ENCODE measurements around the gene ARSD. TPM values are rescaled to one million over a fixed set of nuclear protein-coding genes. Genes with fewer than 3 reads are reported as not detected.

The ARSD gene
- total RNA-seq, 1 donor from 2014 or later = 7.3 TPM

- Mint-ChIP-seq H3K9me3 (ENCODE audit: unreplicated experiment) (no peaks in the 10 kb centered on the region), H3K36me3 (ENCODE audit: low read depth, unreplicated experiment) (no peaks in the 10 kb centered on the region), H3K4me3 (ENCODE audit: unreplicated experiment) (no peak overlapping the region), H3K4me1 (ENCODE audit: low read depth, unreplicated experiment) (no peaks in the 10 kb centered on the region), H3K27ac (ENCODE audit: unreplicated experiment) (no peak overlapping the region), H3K27me3 (ENCODE audit: low read depth, unreplicated experiment) (no peaks in the 10 kb centered on the region)
- H3K79me2 ChIP-seq (ENCODE audit: insufficient read depth, low read length) = no peaks in the 10 kb centered on the region
- no peak overlapping the region for H3K4me3 ChIP-seq (ENCODE audit: insufficient read depth, low read depth, low read length)
- peak; percentile 79 for FAIRE-seq
- TF ChIP-seq EZH2 (IDR thresholded peaks at IDR 0.05; ENCODE audit: insufficient read depth, low read length) (no peak), CTCF (IDR thresholded peaks at IDR 0.05; ENCODE audit: insufficient read depth, low read depth, low read length) (no peak)
- no peaks in the 10 kb centered on the region for H3K9me3 ChIP-seq (ENCODE audit: insufficient read depth, low read depth, low read length)
- no peaks in the 10 kb centered on the region for H4K20me1 ChIP-seq (ENCODE audit: insufficient read depth, low read length)
- H3K27ac ChIP-seq (ENCODE audit: low read depth, low read length) = no peak overlapping the region
- no peak overlapping the region for H3K9ac ChIP-seq (ENCODE audit: low read length)
- H2AFZ ChIP-seq (ENCODE audit: low read depth, low read length) = no peak overlapping the region
- no peaks in the 10 kb centered on the region for H3K4me1 ChIP-seq (ENCODE audit: insufficient read depth, low read length)
- no peak overlapping the region for H3K4me2 ChIP-seq (ENCODE audit: low read length)
- no peaks in the 10 kb centered on the region for H3K36me3 ChIP-seq (ENCODE audit: insufficient read depth, low read length)
- no peaks in the 10 kb centered on the region for H3K27me3 ChIP-seq (ENCODE audit: insufficient read depth, low read length)
- no peak for DNase-seq (ENCODE audit: low read depth)
Measured at GRCh38 chrX:2879670-2880069, 49.5 kb downstream of the ARSD start.

- Mint-ChIP-seq H3K27me3 (ENCODE audit: low read depth, unreplicated experiment) (no peaks in the 10 kb centered on the region), H3K36me3 (ENCODE audit: low read depth, unreplicated experiment) (no peaks in the 10 kb centered on the region), H3K4me1 (ENCODE audit: low read depth, unreplicated experiment) (no peaks in the 10 kb centered on the region), H3K27ac (ENCODE audit: unreplicated experiment) (no peak overlapping the region), H3K9me3 (ENCODE audit: unreplicated experiment) (no peaks in the 10 kb centered on the region), H3K4me3 (ENCODE audit: unreplicated experiment) (no peak overlapping the region)
- no peak for DNase-seq (ENCODE audit: low read depth)
- no peaks in the 10 kb centered on the region for H3K36me3 ChIP-seq (ENCODE audit: insufficient read depth, low read length)
- H3K4me1 ChIP-seq (ENCODE audit: insufficient read depth, low read length) = no peaks in the 10 kb centered on the region
- no peak overlapping the region for H3K9ac ChIP-seq (ENCODE audit: low read length)
- no peaks in the 10 kb centered on the region for H3K79me2 ChIP-seq (ENCODE audit: insufficient read depth, low read length)
- no peak overlapping the region for H3K27ac ChIP-seq (ENCODE audit: low read depth, low read length)
- no peaks in the 10 kb centered on the region for H4K20me1 ChIP-seq (ENCODE audit: insufficient read depth, low read length)
- FAIRE-seq = peak; percentile 87
- no peaks in the 10 kb centered on the region for H3K27me3 ChIP-seq (ENCODE audit: insufficient read depth, low read length)
- no peak overlapping the region for H3K4me2 ChIP-seq (ENCODE audit: low read length)
- H2AFZ ChIP-seq (ENCODE audit: low read depth, low read length) = no peak overlapping the region
- no peak for TF ChIP-seq CTCF (IDR thresholded peaks at IDR 0.05; ENCODE audit: insufficient read depth, low read depth, low read length)
- TF ChIP-seq EZH2 (IDR thresholded peaks at IDR 0.05; ENCODE audit: insufficient read depth, low read length) = no peak
- no peak overlapping the region for H3K4me3 ChIP-seq (ENCODE audit: insufficient read depth, low read depth, low read length)
- no peaks in the 10 kb centered on the region for H3K9me3 ChIP-seq (ENCODE audit: insufficient read depth, low read depth, low read length)
Measured at GRCh38 chrX:2878563-2878962, 50.6 kb downstream of the ARSD start.

GRCh38 chrX:2875798-2876399, 53.2 kb downstream of the ARSD start:
- Histone ChIP-seq H3K4me3 (ENCODE audit: insufficient read depth, low read depth, low read length) (no peak overlapping the region), H3K4me2 (ENCODE audit: low read length) (no peak overlapping the region), H3K27ac (ENCODE audit: low read depth, low read length) (no peak overlapping the region), H3K9ac (ENCODE audit: low read length) (no peak overlapping the region), H3K79me2 (ENCODE audit: insufficient read depth, low read length) (no peaks in the 10 kb centered on the region), H4K20me1 (ENCODE audit: insufficient read depth, low read length) (no peaks in the 10 kb centered on the region), H3K9me3 (ENCODE audit: insufficient read depth, low read depth, low read length) (no peaks in the 10 kb centered on the region), H3K4me1 (ENCODE audit: insufficient read depth, low read length) (no peaks in the 10 kb centered on the region), H3K36me3 (ENCODE audit: insufficient read depth, low read length) (no peaks in the 10 kb centered on the region), H2AFZ (ENCODE audit: low read depth, low read length) (no peak overlapping the region), H3K27me3 (ENCODE audit: insufficient read depth, low read length) (no peaks in the 10 kb centered on the region)
- Mint-ChIP-seq H3K9me3 (ENCODE audit: unreplicated experiment) (no peaks in the 10 kb centered on the region), H3K36me3 (ENCODE audit: low read depth, unreplicated experiment) (no peaks in the 10 kb centered on the region), H3K4me3 (ENCODE audit: unreplicated experiment) (no peak overlapping the region), H3K4me1 (ENCODE audit: low read depth, unreplicated experiment) (no peaks in the 10 kb centered on the region), H3K27ac (ENCODE audit: unreplicated experiment) (no peak overlapping the region), H3K27me3 (ENCODE audit: low read depth, unreplicated experiment) (no peaks in the 10 kb centered on the region)
- FAIRE-seq = peak; percentile 93
- peak; percentile 37 for TF ChIP-seq CTCF (IDR thresholded peaks at IDR 0.05; ENCODE audit: insufficient read depth, low read depth, low read length)
- no peak for TF ChIP-seq EZH2 (IDR thresholded peaks at IDR 0.05; ENCODE audit: insufficient read depth, low read length)
- no peak for DNase-seq (ENCODE audit: low read depth)
